Effector memory CD8-positive, alpha-beta T cell (primary cell): ENCODE results near the gene PCED1B.

Source experiments
- ATAC-seq: fragments of 150-1000 bp; cut with Tn5 transposase; replicated peaks from 2 replicates; pipeline ENCODE4 v1.10.0; 2021; ENCODE audit warnings: mild to moderate bottlenecking, moderate library complexity
- DNase-seq, 3 experiments: peaks; one replicate each; pipeline ENCODE4 v3.0.0; 2021
- H3K27ac Mint-ChIP-seq, 2 donors: one replicate each; pipeline ENCODE4 v1.8.0; 2022; ENCODE audit warnings: mild to moderate bottlenecking in 2 of 2, mixed read lengths in 2 of 2, moderate library complexity in 2 of 2
- H3K27me3 Mint-ChIP-seq, 2 donors: one replicate each; pipeline ENCODE4 v1.8.0; 2022; ENCODE audit warnings: mixed read lengths in 2 of 2
- H3K36me3 Mint-ChIP-seq: one replicate; pipeline ENCODE4 v1.8.0; 2022; ENCODE audit warnings: mild to moderate bottlenecking, moderate library complexity, mixed read lengths; ENCODE audit not compliant: insufficient read depth
- H3K4me1 Mint-ChIP-seq, 2 donors: one replicate each; pipeline ENCODE4 v1.8.0; 2022; ENCODE audit warnings: low read depth in 2 of 2, mixed read lengths in 2 of 2
- H3K4me3 Mint-ChIP-seq, 2 donors: one replicate each; pipeline ENCODE4 v1.8.0; 2022; ENCODE audit warnings: mild to moderate bottlenecking in 2 of 2, mixed read lengths in 2 of 2, moderate library complexity in 2 of 2
- H3K9me3 Mint-ChIP-seq, 2 donors: one replicate each; pipeline ENCODE4 v1.8.0; 2022; ENCODE audit warnings: mixed read lengths in 2 of 2

PCED1B gene

GRCh38 chr12:47223848-47224213 lies 144.4 kb downstream of the PCED1B start:
- Mint-ChIP-seq H3K9me3 (no peaks in the 10 kb centered on the region), H3K4me3 (peak overlapping the region; percentile 41 to 64), H3K27ac (peak overlapping the region; percentile 60 to 93), H3K4me1 (peaks cover 51 to 69% of the 10 kb centered on the region in 2 donors), H3K36me3 (peaks cover 63% of the 10 kb centered on the region), H3K27me3 (no peaks in the 10 kb centered on the region)
- peak; percentile 10 for ATAC-seq
- no peak for DNase-seq

GRCh38 chr12:47224563-47225133 lies 145.2 kb downstream of the PCED1B start:
- Mint-ChIP-seq H3K27ac (peak overlapping the region; percentile 60 to 93), H3K4me1 (peaks cover 55 to 68% of the 10 kb centered on the region in 2 donors), H3K4me3 (peak overlapping the region; percentile 35 to 64), H3K36me3 (peaks cover 70% of the 10 kb centered on the region), H3K27me3 (no peaks in the 10 kb centered on the region), H3K9me3 (no peaks in the 10 kb centered on the region)
- no peak for ATAC-seq
- DNase-seq, result no peak

- Mint-ChIP-seq H3K4me1 (peaks cover 52 to 65% of the 10 kb centered on the region in 2 donors), H3K27ac (peak overlapping the region; percentile 60 to 93), H3K36me3 (peaks cover 72% of the 10 kb centered on the region), H3K27me3 (no peaks in the 10 kb centered on the region), H3K4me3 (peak overlapping the region in 1 of 2 donors; percentile 64), H3K9me3 (no peaks in the 10 kb centered on the region)
- DNase-seq (no peak), ATAC-seq (no peak)
Measured at GRCh38 chr12:47225356-47225755, 145.9 kb downstream of the PCED1B start.

- peaks cover 55 to 66% of the 10 kb centered on the region in 2 donors for H3K4me1 Mint-ChIP-seq
- no peak for ATAC-seq
- H3K27me3 Mint-ChIP-seq, result no peaks in the 10 kb centered on the region
- no peaks in the 10 kb centered on the region for H3K9me3 Mint-ChIP-seq
- no peak overlapping the region for H3K4me3 Mint-ChIP-seq
- peaks cover 76% of the 10 kb centered on the region for H3K36me3 Mint-ChIP-seq
- peak overlapping the region in 1 of 2 donors; percentile 84 for H3K27ac Mint-ChIP-seq
- DNase-seq, result no peak
Measured at GRCh38 chr12:47226199-47226598, 146.8 kb downstream of the PCED1B start.

GRCh38 chr12:47228802-47229201 lies 149.4 kb downstream of the PCED1B start:
- peak overlapping the region; percentile 86 to 87 for H3K27ac Mint-ChIP-seq
- peaks cover 74% of the 10 kb centered on the region for H3K36me3 Mint-ChIP-seq
- no peak for ATAC-seq
- H3K4me1 Mint-ChIP-seq, result peaks cover 43 to 64% of the 10 kb centered on the region in 2 donors
- H3K27me3 Mint-ChIP-seq, result no peaks in the 10 kb centered on the region
- H3K4me3 Mint-ChIP-seq, result peak overlapping the region in 1 of 2 donors; percentile 27
- no peak for DNase-seq
- H3K9me3 Mint-ChIP-seq, result no peaks in the 10 kb centered on the region

- H3K4me1 Mint-ChIP-seq, result peaks cover 39 to 61% of the 10 kb centered on the region in 2 donors
- DNase-seq (no peak), ATAC-seq (no peak)
- peak overlapping the region in 1 of 2 donors; percentile 88 for H3K27ac Mint-ChIP-seq
- no peak overlapping the region for H3K4me3 Mint-ChIP-seq
- peaks cover 69% of the 10 kb centered on the region for H3K36me3 Mint-ChIP-seq
- H3K27me3 Mint-ChIP-seq, result no peaks in the 10 kb centered on the region
- H3K9me3 Mint-ChIP-seq, result no peaks in the 10 kb centered on the region
Measured at GRCh38 chr12:47231456-47231855, 152.0 kb downstream of the PCED1B start.

- Mint-ChIP-seq H3K27me3 (no peaks in the 10 kb centered on the region), H3K27ac (peak overlapping the region in 1 of 2 donors; percentile 52), H3K9me3 (no peaks in the 10 kb centered on the region), H3K4me1 (peaks cover 43 to 64% of the 10 kb centered on the region in 2 donors), H3K36me3 (peaks cover 55% of the 10 kb centered on the region), H3K4me3 (no peak overlapping the region)
- ATAC-seq (no peak), DNase-seq (no peak)
Measured at GRCh38 chr12:47234576-47235141, 155.2 kb downstream of the PCED1B start.

- Mint-ChIP-seq H3K9me3 (no peaks in the 10 kb centered on the region), H3K36me3 (peaks cover 48% of the 10 kb centered on the region), H3K4me3 (no peak overlapping the region)
Measured at GRCh38 chr12:47235258-47236040, 156.0 kb downstream of the PCED1B start.

GRCh38 chr12:47236109-47236714 lies 156.8 kb downstream of the PCED1B start:
- peak overlapping the region; percentile 62 to 88 for H3K27ac Mint-ChIP-seq
- no peaks in the 10 kb centered on the region for H3K27me3 Mint-ChIP-seq
- ATAC-seq (no peak), DNase-seq (no peak)
- peaks cover 35 to 56% of the 10 kb centered on the region in 2 donors for H3K4me1 Mint-ChIP-seq
- H3K36me3 Mint-ChIP-seq, result peaks cover 41% of the 10 kb centered on the region
- no peaks in the 10 kb centered on the region for H3K9me3 Mint-ChIP-seq
- H3K4me3 Mint-ChIP-seq, result no peak overlapping the region

More at GRCh38 chr12:47235258-47236040, 156.0 kb downstream of the PCED1B start:
- peak overlapping the region in 1 of 2 donors; percentile 88 for H3K27ac Mint-ChIP-seq
- H3K27me3 Mint-ChIP-seq, result no peaks in the 10 kb centered on the region
- DNase-seq, result no peak
- ATAC-seq, result no peak
- H3K4me1 Mint-ChIP-seq, result peaks cover 41 to 62% of the 10 kb centered on the region in 2 donors

GRCh38 chr12:47237751-47238211 lies 158.4 kb downstream of the PCED1B start:
- DNase-seq, result no peak
- no peak for ATAC-seq
- Mint-ChIP-seq H3K4me3 (no peak overlapping the region), H3K27me3 (no peaks in the 10 kb centered on the region), H3K4me1 (peaks cover 34 to 57% of the 10 kb centered on the region in 2 donors), H3K36me3 (peaks cover 36% of the 10 kb centered on the region), H3K9me3 (no peaks in the 10 kb centered on the region), H3K27ac (peak overlapping the region; percentile 62 to 88)

- H3K4me3 Mint-ChIP-seq, result no peak overlapping the region
- peaks cover 30% of the 10 kb centered on the region for H3K36me3 Mint-ChIP-seq
- ATAC-seq (no peak), DNase-seq (no peak)
- H3K27me3 Mint-ChIP-seq, result no peaks in the 10 kb centered on the region
- peaks cover 31 to 51% of the 10 kb centered on the region in 2 donors for H3K4me1 Mint-ChIP-seq
- H3K27ac Mint-ChIP-seq, result peak overlapping the region; percentile 62 to 88
- no peaks in the 10 kb centered on the region for H3K9me3 Mint-ChIP-seq
Measured at GRCh38 chr12:47238669-47239114, 159.3 kb downstream of the PCED1B start.

- no peak for DNase-seq
Measured at GRCh38 chr12:47242426-47242825, 163.0 kb downstream of the PCED1B start.

GRCh38 chr12:47244835-47245234 lies 165.4 kb downstream of the PCED1B start:
- no peak overlapping the region for H3K27ac Mint-ChIP-seq
- H3K9me3 Mint-ChIP-seq, result no peaks in the 10 kb centered on the region
- no peak overlapping the region for H3K4me3 Mint-ChIP-seq
- H3K36me3 Mint-ChIP-seq, result no peaks in the 10 kb centered on the region
- H3K27me3 Mint-ChIP-seq, result no peaks in the 10 kb centered on the region
- peaks cover 5 to 9% of the 10 kb centered on the region in 2 donors for H3K4me1 Mint-ChIP-seq
- DNase-seq (no peak), ATAC-seq (no peak)

More at GRCh38 chr12:47242426-47242825, 163.0 kb downstream of the PCED1B start:
- peaks cover 13 to 21% of the 10 kb centered on the region in 2 donors for H3K4me1 Mint-ChIP-seq
- no peak overlapping the region for H3K4me3 Mint-ChIP-seq
- H3K9me3 Mint-ChIP-seq, result no peaks in the 10 kb centered on the region
- ATAC-seq, result no peak
- H3K27ac Mint-ChIP-seq, result peak overlapping the region in 1 of 2 donors; percentile 58
- no peaks in the 10 kb centered on the region for H3K36me3 Mint-ChIP-seq
- H3K27me3 Mint-ChIP-seq, result no peaks in the 10 kb centered on the region
